ENCODE data around the gene UTS2B.

DNA sequence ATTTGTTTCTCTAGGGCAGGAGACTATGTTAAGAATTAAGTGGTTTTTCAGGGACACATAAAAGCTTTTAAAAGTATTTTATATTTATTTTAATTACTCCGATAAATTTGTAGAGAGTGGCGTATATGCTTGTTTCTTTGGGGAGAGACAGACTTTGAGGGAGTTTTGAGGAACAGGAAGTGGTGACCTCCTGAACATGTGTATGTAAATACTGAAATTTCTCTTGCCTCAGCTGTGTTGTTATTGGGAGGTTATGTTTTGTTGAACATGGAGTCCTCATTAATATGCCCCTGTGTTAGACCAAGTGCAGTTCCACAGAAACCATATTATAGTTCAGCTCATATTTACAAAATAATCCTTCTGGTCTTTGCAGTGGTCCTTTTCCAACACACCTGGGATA is 41.8 kb upstream of the UTS2B start:
- TF ChIP-seq, protein P1, sequence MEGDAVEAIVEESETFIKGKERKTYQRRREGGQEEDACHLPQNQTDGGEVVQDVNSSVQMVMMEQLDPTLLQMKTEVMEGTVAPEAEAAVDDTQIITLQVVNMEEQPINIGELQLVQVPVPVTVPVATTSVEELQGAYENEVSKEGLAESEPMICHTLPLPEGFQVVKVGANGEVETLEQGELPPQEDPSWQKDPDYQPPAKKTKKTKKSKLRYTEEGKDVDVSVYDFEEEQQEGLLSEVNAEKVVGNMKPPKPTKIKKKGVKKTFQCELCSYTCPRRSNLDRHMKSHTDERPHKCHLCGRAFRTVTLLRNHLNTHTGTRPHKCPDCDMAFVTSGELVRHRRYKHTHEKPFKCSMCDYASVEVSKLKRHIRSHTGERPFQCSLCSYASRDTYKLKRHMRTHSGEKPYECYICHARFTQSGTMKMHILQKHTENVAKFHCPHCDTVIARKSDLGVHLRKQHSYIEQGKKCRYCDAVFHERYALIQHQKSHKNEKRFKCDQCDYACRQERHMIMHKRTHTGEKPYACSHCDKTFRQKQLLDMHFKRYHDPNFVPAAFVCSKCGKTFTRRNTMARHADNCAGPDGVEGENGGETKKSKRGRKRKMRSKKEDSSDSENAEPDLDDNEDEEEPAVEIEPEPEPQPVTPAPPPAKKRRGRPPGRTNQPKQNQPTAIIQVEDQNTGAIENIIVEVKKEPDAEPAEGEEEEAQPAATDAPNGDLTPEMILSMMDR (IDR thresholded peaks at IDR 0.05) = no peak
- no peak for TF ChIP-seq POLR2A (IDR thresholded peaks at IDR 0.05)
